Heart left ventricle (tissue), 13 donors: Measurements from ENCODE around the gene SEMA5B.

Experiments used
- POLR2A ChIP-seq, 2 donors: fragments of 450-650 bp; IDR thresholded peaks; one replicate each; pipeline ENCODE4 v1.6.1; 2017; ENCODE audit warnings: antibody characterized with exemption in 2 of 2, mild to moderate bottlenecking in 2 of 2, moderate library complexity in 2 of 2
- TF ChIP-seq, protein P1 (sequence below), 12 donors: fragments of 200-600 bp; sonication (generic) in 4 of 12; IDR thresholded peaks; one replicate each; pipeline versions ENCODE4 v1.5.0 to v1.8.0; 2018 to 2022; ENCODE audit warnings: antibody characterized with exemption in 12 of 12, mild to moderate bottlenecking in 5 of 12
- donor health status: ischemic (EF 13 %, LVEDD 7.1; RV severe dilation, severe dysfunction).
- donor health status: DM: no; HTN: yes; CAD: no.
- donor health status: DM: no; HTN: no; CAD: no.
- donor health status: ischemic (EF 25% LVEDD 6.9; RV normal size, moderate dysfunction).
- donor health status: ischemic (EF 25% LVEDD 5.7; RV mildly dilated, moderate dysfunction).
- donor health status: ischemic (EF 35%, LVEDD 5.7; RV mildly dilated, moderate dysfunction).
- donor health status: nonischemic (EF 11% LVEDD 7.7; RV severe dilation, severe dysfunction).
- donor health status: DM: yes; HTN: yes; CAD: no.
- donor health status: PGD.
- donor health status: ischemic (EF 29% LVEDD 5.4; RV normal size, mild dysfunction).
- donor health status: nonischemic (EF 23%, LVEDD 6.1; RV moderate dilation, normal function).

DNA sequence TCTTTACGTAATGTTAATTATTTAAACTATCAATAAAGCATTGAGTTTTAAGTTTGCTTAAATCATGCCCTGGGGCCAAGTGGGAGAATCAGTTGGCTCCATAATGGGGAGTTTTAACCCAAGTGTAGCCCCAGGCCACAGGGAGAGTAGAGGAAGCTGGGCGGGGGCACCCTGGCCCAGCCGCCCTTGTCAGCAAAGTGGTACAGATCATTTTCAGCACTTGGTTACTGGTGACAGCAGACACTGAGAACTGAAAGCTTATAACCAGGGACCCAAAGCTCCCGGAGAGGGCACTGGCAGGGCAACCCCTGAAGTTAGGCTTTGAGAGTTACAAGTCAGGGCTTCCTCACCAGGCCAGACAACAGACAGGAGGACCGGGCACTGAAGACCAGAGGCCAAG is 90.6 kb downstream of the SEMA5B start:
- TF ChIP-seq POLR2A (IDR thresholded peaks at IDR 0.05) = no peak
- TF ChIP-seq, protein P1, sequence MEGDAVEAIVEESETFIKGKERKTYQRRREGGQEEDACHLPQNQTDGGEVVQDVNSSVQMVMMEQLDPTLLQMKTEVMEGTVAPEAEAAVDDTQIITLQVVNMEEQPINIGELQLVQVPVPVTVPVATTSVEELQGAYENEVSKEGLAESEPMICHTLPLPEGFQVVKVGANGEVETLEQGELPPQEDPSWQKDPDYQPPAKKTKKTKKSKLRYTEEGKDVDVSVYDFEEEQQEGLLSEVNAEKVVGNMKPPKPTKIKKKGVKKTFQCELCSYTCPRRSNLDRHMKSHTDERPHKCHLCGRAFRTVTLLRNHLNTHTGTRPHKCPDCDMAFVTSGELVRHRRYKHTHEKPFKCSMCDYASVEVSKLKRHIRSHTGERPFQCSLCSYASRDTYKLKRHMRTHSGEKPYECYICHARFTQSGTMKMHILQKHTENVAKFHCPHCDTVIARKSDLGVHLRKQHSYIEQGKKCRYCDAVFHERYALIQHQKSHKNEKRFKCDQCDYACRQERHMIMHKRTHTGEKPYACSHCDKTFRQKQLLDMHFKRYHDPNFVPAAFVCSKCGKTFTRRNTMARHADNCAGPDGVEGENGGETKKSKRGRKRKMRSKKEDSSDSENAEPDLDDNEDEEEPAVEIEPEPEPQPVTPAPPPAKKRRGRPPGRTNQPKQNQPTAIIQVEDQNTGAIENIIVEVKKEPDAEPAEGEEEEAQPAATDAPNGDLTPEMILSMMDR (IDR thresholded peaks at IDR 0.05) = no peak
